Brain pericyte (primary cell): Measurements from ENCODE around the gene PTPN14.
"Not testable (repeated sequence)": the region's sequence is repeated elsewhere in the genome, so short reads cannot be mapped to it uniquely, and the experiment has no call there.

Experiments
- DNase-seq: peaks from one replicate; pipeline ENCODE4 v3.0.0-alpha.2; 2012; ENCODE audit warnings: low read depth, low spot score

Gene PTPN14

DNA sequence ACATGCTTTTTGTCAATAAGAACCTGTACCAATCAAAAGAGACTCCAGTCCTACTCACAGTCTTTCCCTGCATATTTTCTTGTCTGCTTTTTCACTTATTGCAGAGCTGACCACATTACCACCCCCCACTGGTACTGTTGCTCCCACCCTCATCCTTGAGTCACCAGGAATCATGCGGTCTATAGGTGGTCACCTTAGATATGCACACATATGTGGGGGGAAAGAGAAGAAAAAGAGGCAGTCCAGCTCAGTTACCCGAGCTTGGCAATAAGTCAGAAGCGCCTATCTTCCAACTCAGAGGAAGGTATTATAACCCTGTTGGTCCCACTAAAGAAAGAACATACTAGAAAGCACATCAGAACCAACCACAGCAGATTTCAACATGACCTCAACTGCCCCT, 151.3 kb downstream of the PTPN14 start:
- no peak for DNase-seq

DNA sequence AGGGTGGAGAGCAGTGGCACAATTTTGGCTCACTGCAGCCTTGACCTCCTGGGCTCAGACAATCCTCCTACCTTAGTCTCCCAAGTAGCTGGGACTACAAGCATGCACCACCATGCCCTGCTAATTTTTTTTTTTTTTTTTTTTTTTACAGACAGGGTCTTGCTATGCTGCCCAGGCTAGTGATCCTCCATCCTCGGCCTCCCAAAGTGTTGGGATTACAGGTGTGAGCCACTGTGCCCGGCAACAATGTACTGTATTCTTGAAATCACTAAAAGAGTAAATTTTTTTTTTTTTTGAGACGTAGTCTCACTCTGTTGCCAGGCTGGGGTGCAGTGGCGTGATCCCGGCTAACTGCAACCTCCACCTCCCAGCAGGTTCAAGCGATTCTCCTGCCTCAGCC, 152.9 kb downstream of the PTPN14 start:
- DNase-seq: no peak

DNA sequence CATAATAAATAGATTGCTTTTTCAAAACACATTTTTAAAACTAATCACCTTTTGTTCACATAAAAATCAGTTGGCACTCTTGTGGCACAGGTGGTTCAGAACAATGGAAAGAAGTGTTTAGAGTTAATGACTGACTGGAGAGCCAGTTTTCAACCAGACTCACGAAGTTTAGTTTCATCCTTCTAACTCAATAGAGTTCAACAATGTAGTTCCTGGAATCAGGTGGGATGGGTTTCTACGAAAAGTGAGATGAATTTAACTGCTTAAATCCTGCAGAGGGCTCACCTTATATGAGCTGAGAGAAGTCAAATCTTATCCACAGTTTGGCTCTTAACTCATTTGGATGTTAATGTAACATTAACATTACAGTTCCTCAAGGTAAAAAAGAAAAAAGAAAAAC, 153.9 kb downstream of the PTPN14 start:
- no peak for DNase-seq

DNA sequence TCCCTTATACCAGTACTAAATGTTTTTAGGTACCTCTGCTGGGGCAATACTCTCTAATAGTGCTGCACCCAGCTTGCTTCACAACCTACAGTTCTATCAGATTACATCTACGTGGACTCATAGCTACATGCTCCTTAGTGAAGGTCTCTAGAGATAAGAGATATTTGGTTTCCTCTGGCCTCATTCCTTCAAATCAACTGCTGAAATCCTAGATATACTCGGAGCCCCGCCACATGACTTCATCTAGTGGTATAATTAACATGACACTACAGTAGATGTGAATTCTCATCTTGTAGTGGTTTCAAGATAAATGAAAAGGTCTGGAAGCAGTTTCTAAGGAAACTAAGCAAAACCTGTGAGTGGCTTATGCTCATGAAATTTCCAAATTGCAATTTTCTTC, 155.1 kb downstream of the PTPN14 start:
- DNase-seq: no peak

DNA sequence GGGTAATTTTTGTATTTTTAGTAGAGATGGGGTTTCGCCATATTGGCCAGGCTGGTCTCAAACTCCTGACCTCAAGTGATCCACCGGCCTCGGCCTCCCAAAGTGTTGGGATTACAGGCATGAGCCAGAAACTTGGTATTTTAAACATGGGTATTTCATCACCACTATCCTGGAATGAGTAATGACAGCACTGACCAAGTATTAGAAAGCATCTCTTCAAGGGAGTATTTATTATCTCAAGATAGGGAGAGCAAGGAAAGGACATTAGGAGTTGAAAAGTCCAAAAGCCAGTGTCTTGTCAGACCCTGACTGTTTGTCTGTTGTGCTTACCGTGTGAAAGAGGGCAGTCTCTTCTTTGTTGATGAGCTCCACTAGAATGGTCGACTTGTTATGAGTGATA, 156.8 kb downstream of the PTPN14 start:
- DNase-seq: not testable (repeated sequence)

DNA sequence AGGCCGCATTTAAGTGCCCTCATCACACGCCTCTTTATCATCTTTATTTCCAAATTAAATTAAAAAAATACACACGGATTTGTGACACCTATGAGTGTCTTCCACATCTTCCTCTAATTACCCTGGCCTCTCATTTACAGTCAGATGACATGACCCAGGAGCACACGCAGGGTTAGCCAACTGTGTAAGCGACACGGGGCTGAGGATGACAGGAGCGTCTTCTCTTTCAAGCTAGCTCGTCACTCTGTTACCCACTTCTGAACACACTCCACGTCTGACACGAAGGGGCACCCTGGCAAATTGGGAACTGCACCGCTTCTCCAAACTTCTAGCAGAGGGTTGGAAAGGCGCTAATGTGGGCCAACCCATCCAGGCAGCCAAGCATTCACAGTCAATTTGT, 158.3 kb downstream of the PTPN14 start:
- no peak for DNase-seq

DNA sequence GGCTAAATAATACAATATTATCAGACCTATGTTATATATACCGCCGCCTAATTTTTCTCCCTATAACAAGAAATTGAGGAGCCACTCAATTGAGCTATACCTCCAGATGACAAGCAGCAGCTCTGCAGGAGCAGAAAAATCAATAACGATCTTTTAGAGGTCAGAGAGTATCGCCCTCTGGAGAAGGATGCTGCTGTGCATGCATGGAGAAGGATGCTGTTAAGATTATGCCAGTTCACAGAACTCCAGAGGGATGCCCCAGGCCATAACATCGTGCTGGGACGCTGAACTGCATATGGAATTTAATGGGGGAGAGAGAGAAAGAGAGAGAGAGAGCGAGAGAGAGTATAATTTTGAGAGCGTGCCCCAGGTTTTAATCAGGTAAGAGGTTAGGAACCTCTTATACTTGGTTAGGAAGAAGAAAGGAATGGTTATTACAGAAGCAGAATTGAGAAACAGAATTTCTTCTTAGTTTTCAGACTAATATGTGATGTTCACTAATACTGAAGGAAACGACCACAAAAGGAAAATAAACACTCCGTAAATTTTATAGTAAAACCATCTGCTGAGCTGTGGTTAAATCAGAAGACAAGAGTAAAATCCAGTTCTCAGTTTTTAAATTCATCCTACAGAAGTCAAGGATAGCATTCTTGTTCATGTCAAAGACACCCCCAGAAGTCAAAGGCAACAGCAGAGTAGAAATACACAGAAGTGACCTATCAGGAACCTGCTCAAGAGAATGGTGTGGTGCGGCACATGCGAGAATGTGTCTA, 159.3 kb downstream of the PTPN14 start:
- no peak for DNase-seq

DNA sequence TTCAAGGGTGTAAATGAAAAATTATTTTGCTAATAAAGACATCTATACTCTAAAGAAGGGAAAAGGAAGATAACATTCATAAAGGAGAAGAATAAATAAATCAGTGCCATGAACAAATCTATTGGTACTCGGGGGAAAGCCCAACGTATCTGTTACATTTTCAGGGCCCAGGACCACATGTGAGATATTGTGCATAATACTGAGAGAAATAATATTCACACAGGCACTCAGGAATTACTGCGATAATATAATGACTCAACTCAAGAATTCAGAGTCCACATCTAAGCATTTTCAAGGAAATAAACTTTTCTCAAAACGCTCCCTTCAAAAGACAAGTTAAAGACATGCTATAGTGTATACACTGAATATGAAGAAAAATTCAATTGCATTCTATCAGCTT, 161.7 kb downstream of the PTPN14 start:
- DNase-seq: no peak

DNA sequence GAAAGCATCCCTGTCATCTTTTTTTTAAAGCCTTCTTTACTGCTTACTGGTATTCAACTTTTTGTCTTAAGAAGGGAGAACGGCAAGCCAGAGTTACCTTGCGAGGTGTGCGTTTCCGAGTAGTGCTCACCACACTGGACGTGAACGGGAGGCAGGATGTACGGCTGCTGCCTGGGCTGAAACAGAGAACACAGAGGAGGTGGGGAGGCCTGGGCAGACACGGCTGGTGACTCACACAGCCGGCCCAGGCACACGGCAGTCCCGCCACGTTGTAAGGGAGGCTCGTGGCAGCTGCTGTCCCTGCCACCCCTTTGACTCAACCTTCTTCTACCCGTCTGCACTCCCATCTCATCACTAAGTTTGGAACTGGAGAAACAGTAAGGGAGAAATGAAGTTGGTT, 164.7 kb downstream of the PTPN14 start:
- DNase-seq: no peak

DNA sequence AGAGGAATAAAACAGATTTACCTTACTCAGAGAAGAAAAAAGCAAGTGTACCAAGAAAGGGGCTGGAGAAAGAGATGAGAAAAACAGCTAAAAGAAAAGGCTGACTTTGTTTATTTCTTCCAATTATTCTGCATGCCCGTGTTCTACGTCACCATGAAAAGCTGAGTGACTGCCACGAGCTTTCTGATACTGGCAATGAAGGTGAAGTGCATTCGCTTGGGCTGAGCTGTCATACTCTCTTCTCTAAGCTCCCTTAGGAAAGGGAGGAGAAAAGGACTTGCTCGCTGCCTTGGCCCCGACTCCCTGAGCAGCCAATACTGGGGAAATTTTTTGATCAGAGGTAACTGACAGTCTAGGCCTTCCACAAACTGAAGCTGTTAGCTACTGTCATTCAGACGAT, 165.1 kb downstream of the PTPN14 start:
- DNase-seq: no peak

DNA sequence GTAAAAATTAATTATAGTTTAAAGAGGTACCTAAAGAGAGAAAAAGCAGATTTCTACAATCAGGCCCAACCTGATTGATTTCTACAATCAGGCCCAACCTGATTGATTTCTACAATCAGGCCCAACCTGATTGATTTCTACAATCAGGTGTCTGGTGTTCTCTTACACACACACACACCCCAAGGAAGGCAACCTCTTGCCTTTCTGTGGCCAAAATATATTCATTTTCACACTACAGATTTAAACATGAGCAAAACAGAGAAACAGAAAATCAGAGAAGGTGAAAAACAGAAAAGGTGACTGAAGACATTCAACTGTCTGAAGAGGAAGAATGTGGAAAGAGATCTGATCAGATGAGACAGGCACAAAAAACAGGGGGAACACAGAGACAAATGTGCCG, 166.0 kb downstream of the PTPN14 start:
- DNase-seq: no peak

DNA sequence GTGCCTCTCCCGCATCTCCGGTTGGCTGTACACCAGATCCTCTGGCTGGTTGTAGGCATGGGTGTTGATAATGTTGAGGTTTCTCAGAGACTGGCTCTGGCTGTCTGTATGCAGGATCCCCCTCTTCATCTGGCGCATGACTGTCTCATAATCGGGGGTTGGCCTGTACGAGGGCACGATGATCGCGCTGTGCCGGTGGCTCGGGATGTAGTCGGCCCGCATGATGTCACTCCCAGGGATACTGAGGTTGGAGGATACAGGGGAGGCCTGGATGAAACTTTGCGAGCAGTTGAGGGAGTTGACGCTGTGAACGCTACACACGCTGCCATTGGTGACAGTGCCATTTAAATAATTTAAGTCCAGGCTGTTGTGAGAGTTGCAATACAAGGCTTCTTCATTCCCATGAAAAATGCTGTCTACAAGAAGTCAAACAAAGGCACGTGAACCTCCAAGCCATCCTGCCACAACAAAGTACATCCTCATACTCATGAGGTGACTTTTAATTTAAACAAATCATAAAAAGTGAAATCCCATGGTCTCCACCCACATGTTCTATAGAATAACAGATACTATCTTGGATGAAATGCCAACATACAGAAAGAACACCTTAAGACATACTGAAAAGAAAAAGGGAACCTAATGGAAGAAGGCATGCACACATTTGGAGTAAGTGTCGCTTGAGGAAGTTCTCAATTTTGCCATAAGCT, 166.9 kb downstream of the PTPN14 start:
- no peak for DNase-seq

DNA sequence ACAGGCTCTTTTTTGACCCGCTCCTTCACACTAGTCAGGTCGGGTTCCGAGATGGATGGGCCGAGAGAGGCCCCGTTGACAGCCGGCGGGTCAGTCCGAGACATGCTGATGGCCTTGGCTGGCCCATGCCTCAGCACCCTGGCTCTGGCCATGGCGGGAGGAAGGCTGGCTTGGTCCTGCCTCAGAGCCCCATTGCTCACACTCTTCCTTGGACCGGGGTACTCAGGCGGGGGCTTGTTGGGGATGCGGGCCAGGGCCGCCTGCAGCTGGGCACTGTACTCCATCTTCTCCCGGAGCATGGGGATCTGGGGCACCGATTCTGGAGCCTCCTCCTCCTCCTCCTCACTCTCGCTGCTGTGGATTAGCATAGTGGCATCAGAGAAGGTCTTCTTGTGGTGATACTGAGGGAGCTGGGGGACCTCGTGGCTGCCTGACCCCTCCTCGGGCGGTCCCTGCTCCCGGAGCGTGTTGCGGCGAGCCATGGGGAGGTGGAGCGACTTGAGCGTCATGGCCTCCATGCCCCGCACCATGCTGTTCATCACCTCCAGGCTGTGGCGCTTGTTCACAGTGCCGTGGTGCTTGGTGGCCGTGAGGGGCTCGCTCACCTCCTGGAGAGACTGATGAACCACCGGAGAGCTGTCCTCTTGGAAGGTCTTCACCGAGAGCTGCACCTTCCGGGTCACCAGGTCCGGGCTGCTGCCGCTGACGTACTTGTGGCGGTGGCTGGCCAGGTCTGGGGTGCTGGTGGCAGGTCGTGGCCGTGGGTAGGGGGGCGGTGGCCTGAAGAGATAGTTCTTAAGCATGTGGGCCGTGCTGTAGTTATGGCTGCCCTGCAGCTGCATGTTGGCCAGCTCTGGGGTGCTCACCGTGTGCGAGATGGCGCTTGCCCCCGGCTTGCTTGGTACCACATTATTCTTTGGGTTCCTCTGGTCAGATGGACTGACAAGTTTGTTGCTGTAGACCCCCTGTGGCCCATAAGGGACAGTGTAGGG, 167.7 kb downstream of the PTPN14 start:
- DNase-seq: no peak

DNA sequence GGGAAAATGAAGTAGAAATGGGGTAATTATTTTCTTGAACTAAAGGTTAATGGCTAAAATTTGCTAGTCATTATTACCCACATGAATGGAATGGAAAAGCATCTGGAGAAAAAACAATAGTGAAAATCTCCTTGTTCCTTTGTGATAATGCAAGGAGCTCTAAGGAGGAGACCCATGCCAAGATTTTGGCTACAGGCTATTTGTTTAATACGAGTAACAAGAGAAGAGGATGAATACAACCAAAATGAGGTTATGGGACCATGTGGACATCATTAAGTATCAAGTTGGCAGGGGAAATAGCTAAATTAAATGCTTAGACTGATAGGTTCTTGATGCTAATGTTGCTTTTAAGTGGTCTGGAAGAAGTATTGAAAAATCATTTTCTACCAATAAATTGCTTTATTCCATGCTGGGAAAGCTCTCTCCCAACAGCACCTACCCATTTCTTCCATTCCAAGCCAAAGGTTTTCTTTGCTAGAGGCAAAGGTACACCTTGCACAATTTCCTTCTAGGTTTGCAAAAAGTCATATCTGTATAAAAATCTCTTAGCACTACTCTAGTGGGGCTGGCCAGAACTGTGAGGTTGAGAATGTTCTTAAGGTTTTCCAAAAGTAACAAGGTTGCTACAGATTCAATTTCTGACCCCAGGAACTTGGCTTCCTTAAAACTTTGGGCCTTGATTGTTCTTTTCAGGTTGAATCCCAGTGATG, 170.3 kb downstream of the PTPN14 start:
- no peak for DNase-seq

DNA sequence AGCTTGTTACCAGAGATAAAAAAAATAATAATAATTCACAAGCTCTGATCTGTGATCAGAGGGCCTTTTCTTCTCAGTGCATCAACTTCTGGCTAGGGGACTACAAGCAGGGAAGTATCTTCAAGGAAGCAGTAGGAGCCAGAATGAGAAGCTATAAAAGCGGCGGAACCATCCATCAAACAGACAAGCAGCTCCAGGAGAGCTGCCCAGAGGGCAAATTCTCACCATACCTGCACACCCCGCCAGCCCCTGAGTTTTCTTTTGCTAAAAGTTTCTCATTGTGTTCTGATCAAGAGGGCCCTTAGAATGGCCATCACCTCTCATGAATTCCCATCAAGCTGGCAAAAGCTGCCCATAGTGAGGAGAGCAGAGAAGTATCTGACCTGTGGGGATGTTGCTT, 171.0 kb downstream of the PTPN14 start:
- DNase-seq: no peak

DNA sequence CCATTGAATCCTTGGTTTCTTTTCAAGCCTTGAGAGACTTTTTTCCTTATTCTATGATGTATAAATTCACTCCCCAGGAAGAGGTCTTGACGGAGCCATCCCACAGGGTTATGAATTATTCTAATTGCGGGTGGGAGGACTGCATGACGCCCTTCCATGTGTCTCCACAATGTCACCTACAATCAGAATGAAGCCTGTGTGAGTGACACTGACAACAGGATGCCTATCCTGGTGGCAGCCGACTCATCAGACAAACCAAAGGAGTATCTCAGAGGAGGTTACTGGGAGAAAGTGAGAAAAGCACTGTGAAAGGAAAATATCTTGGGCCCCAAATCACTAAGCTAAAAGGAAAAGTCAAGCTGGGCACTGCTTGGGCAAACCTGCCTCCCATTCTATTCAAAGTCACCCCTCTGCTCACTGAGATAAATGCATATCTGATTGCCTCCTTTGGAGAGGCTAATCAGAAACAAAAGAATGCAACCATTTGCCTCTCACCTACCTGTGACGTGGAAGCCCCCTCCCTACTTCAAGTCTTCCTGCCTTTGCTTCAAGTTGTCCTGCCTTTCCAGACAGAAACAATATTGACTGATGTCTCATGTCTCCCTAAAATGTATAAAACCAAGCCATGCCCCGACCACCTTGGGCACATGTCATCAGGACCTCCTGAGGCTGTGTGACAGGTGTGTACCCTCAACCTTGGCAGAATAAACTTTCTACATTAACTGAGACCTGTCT, 172.0 kb downstream of the PTPN14 start:
- DNase-seq: no peak

DNA sequence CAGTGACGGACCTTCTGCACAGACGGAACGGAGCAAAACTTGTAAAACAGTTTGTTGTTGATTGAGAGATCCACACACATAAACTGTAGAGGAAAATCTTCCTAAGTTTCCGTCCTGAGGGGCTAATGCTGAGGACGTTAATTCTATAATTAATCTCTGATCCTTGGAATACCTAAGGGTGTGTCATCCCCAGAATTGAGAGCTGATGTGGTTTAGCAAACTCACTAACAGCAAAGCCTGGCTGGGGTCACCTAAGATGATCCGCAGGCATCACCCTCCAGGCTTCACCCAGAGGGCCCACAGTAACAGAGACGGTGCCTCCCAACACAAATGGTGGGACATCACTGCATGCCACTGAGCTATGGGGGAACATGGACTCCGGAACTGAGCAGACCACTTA, 172.9 kb downstream of the PTPN14 start:
- DNase-seq: no peak

DNA sequence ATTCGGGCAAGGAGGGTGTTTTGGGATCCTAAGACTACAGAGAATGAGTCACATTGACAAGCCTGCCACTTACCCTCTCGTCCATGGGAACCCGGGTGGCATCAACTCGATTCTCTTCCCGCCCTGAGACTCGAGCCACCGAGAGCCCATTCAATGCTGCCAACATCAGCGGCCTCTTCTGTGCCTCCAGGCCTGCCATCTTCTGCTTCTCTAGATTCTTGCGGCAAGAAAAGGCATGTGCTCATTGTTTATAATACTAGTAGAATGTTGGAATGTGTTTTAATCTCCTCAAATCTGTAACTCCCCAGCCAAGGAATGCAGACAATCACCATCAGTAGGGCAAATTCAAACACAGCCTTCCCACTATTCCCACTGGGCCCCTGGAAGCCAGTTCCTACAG, 173.5 kb downstream of the PTPN14 start:
- DNase-seq: no peak

DNA sequence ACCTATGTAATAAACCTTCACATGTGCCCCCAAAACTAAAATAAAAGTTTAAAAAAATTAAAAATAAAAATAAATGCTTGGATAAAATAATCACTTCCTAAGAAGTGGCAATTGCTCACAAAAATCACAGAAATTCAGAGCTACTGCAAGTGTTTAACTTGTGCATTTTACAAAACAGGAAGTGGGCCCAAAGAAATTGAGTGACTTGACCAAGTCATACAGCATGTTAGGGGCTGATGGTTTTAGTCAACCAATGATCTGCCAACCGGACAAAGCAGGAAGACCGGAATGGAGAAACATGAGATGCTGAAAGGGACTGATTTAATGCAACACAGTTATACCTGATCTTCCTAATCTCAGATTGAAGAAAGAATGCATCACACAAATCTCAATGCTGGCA, 173.9 kb downstream of the PTPN14 start:
- no peak for DNase-seq

DNA sequence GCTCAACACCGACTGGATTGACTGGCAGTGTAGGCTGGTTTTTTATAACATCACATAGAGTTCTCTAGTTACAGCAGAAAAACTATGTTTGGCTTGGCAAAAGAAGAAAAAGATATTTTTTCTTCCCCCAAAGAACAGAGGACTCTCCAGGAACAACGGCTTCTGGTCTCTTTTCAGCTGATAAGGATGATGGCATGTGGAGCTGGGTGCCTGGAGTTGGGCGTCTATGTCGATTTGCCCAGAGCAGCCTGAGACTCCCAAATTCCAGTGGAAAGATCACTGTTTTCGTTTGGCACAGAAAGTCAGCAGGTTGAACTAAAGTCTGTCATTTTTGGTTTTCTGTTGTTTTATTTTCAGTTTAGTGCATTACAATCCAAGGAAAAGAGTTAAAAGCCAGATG, 179.3 kb downstream of the PTPN14 start:
- no peak for DNase-seq

DNA sequence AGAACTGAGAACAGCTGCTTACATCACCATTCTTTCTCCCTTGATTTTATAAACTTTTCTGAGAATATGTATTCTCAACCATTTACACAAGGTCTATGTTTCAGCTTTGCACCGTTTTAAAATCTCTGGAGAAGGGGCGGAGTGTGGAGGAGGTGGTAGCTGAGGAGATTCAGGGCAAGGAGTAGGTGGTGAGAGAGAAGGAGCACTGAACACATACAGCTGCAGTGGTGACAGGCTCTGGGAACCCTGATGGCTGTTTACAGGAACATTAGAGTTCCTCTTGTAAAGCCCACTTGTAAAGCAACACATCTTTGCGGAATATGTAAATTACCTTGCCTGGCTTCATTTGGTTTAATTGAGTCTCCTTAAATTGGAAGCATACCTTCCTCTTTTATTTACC, 180.8 kb downstream of the PTPN14 start:
- no peak for DNase-seq
